ENCODE measurements around the gene ARID1B. TPM values are rescaled to one million over a fixed set of nuclear protein-coding genes. Genes with fewer than 3 reads are reported as not detected.

The ARID1B gene
- total RNA-seq, 1 experiment from 2014 or later: 60.3 TPM

- DNase-seq (ENCODE audit: low spot score) (peak; percentile 48), ATAC-seq (peak; percentile 66)
- peaks cover 75% of the 10 kb centered on the region for H3K4me1 Mint-ChIP-seq
- no peaks in the 10 kb centered on the region for H3K9me3 Mint-ChIP-seq
- TF ChIP-seq ZSCAN18 (CRISPR knock-in tag; IDR thresholded peaks at IDR 0.05) (0 out of 2 replicates have a peak, but pooled peaks have one; percentile 13), MLX (CRISPR knock-in tag; IDR thresholded peaks at IDR 0.05) (no peak), NR3C1 (CRISPR knock-in tag; conservative IDR thresholded peaks at IDR 0.05; ENCODE audit: low read depth) (no peak), KAT7 (CRISPR knock-in tag; IDR thresholded peaks at IDR 0.05; ENCODE audit: borderline replicate concordance) (no peak)
- no peaks in the 10 kb centered on the region for H3K36me3 Mint-ChIP-seq
- H3K27ac Mint-ChIP-seq: peak overlapping the region; percentile 23; the same call in 1 of the 2 replicates
- no peaks in the 10 kb centered on the region for H3K27me3 Mint-ChIP-seq (ENCODE audit: low read depth)
- ChIA-PET CTCF (interaction anchor here (0.5 to 2.4 kb wide), 12 partner anchors 10 to 392 kb away, joined by 3 to 24 read pairs (median 5); no protein-coding TSS in a partner anchor), POLR2A (interaction anchor here (0.7 to 0.9 kb wide), 2 partner anchors 9 to 11 kb away, joined by 3 to 6 read pairs; no protein-coding TSS in a partner anchor)
- no peak overlapping the region for H3K4me3 Mint-ChIP-seq
Observed at GRCh38 chr6:156942266-156942665, 165.1 kb downstream of the ARID1B start.

- ChIA-PET CTCF (interaction anchor here (0.8 to 2.4 kb wide), 9 partner anchors 9 to 726 kb away, joined by 3 to 24 read pairs (median 6); no protein-coding TSS in a partner anchor), POLR2A (interaction anchor here (0.7 to 0.9 kb wide), 2 partner anchors 10 to 12 kb away, joined by 3 to 6 read pairs; no protein-coding TSS in a partner anchor)
- no peak for DNase-seq (ENCODE audit: low spot score)
- H3K4me3 Mint-ChIP-seq: no peak overlapping the region; the same call in 1 of the 2 replicates
- ATAC-seq: no peak
- peak overlapping the region; percentile 98 for H3K27ac Mint-ChIP-seq
- H3K27me3 Mint-ChIP-seq (ENCODE audit: low read depth): no peaks in the 10 kb centered on the region
- no peaks in the 10 kb centered on the region for H3K36me3 Mint-ChIP-seq
- no peaks in the 10 kb centered on the region for H3K9me3 Mint-ChIP-seq
- peaks cover 68% of the 10 kb centered on the region for H3K4me1 Mint-ChIP-seq
- TF ChIP-seq JUN (CRISPR knock-in tag; IDR thresholded peaks at IDR 0.05) (no peak), PRRX2 (CRISPR knock-in tag; IDR thresholded peaks at IDR 0.05) (no peak), ATF3 (CRISPR knock-in tag; conservative IDR thresholded peaks at IDR 0.05) (no peak), STAT6 (CRISPR knock-in tag; conservative IDR thresholded peaks at IDR 0.05; ENCODE audit: low read depth) (no peak), MAX (CRISPR knock-in tag; IDR thresholded peaks at IDR 0.05) (no peak), PREB (CRISPR knock-in tag; IDR thresholded peaks at IDR 0.05; ENCODE audit: borderline replicate concordance) (no peak), FOXJ3 (CRISPR knock-in tag; IDR thresholded peaks at IDR 0.05; ENCODE audit: borderline replicate concordance) (no peak), NR2C2 (CRISPR knock-in tag; IDR thresholded peaks at IDR 0.05) (no peak)
- TF ChIP-seq, protein P1, sequence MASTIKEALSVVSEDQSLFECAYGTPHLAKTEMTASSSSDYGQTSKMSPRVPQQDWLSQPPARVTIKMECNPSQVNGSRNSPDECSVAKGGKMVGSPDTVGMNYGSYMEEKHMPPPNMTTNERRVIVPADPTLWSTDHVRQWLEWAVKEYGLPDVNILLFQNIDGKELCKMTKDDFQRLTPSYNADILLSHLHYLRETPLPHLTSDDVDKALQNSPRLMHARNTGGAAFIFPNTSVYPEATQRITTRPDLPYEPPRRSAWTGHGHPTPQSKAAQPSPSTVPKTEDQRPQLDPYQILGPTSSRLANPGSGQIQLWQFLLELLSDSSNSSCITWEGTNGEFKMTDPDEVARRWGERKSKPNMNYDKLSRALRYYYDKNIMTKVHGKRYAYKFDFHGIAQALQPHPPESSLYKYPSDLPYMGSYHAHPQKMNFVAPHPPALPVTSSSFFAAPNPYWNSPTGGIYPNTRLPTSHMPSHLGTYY (CRISPR knock-in tag; IDR thresholded peaks at IDR 0.05): no peak
Observed at GRCh38 chr6:156943166-156943565, 166.0 kb downstream of the ARID1B start.
